Measurements from ENCODE around the gene SPOCK1.

SPOCK1 gene

GRCh38 chr5:137200906-137201700 is 298.0 kb downstream of the SPOCK1 start:
- Histone ChIP-seq H3K4me3 (ENCODE audit: low read depth in 1 of 2, low read length in 1 of 2) (no peak overlapping the region), H3K27me3 (no peaks in the 10 kb centered on the region), H3K4me1 (ENCODE audit: control insufficient read depth in 1 of 2, insufficient read depth in 1 of 2, low read depth in 1 of 2, low read length in 1 of 2) (no peaks in the 10 kb centered on the region), H3K36me3 (no peaks in the 10 kb centered on the region), H3K9me3 (no peaks in the 10 kb centered on the region), H3K27ac (no peak overlapping the region)
- TF ChIP-seq CTCF (IDR thresholded peaks at IDR 0.05): no peak

GRCh38 chr5:137199966-137200365 is 299.2 kb downstream of the SPOCK1 start:
- no peaks in the 10 kb centered on the region for H3K4me1 ChIP-seq (ENCODE audit: control insufficient read depth in 1 of 2, insufficient read depth in 1 of 2, low read depth in 1 of 2, low read length in 1 of 2)
- H3K27ac ChIP-seq: no peak overlapping the region
- no peaks in the 10 kb centered on the region for H3K9me3 ChIP-seq
- no peaks in the 10 kb centered on the region for H3K36me3 ChIP-seq
- no peaks in the 10 kb centered on the region for H3K27me3 ChIP-seq
- H3K4me3 ChIP-seq (ENCODE audit: low read depth in 1 of 2, low read length in 1 of 2): no peak overlapping the region
- TF ChIP-seq CTCF (IDR thresholded peaks at IDR 0.05): no peak

- no peaks in the 10 kb centered on the region for H3K9me3 ChIP-seq
- no peak overlapping the region for H3K4me3 ChIP-seq (ENCODE audit: low read depth in 1 of 2, low read length in 1 of 2)
- no peaks in the 10 kb centered on the region for H3K4me1 ChIP-seq (ENCODE audit: control insufficient read depth in 1 of 2, insufficient read depth in 1 of 2, low read depth in 1 of 2, low read length in 1 of 2)
- H3K27me3 ChIP-seq: no peaks in the 10 kb centered on the region
- no peaks in the 10 kb centered on the region for H3K36me3 ChIP-seq
- no peak for TF ChIP-seq CTCF (IDR thresholded peaks at IDR 0.05)
- H3K27ac ChIP-seq: no peak overlapping the region
These were observed 299.9 kb downstream of the SPOCK1 start for GRCh38 chr5:137199201-137199600.

- H3K9me3 ChIP-seq: no peaks in the 10 kb centered on the region
- no peaks in the 10 kb centered on the region for H3K4me1 ChIP-seq (ENCODE audit: control insufficient read depth in 1 of 2, insufficient read depth in 1 of 2, low read depth in 1 of 2, low read length in 1 of 2)
- H3K27ac ChIP-seq: no peak overlapping the region
- H3K27me3 ChIP-seq: no peaks in the 10 kb centered on the region
- TF ChIP-seq CTCF (IDR thresholded peaks at IDR 0.05): no peak
- H3K36me3 ChIP-seq: no peaks in the 10 kb centered on the region
- no peak overlapping the region for H3K4me3 ChIP-seq (ENCODE audit: low read depth in 1 of 2, low read length in 1 of 2)
These were observed 303.6 kb downstream of the SPOCK1 start for GRCh38 chr5:137195483-137195882.

GRCh38 chr5:137194300-137194699 is 304.8 kb downstream of the SPOCK1 start:
- Histone ChIP-seq H3K27ac (no peak overlapping the region), H3K4me3 (ENCODE audit: low read depth in 1 of 2, low read length in 1 of 2) (no peak overlapping the region), H3K27me3 (no peaks in the 10 kb centered on the region), H3K9me3 (no peaks in the 10 kb centered on the region), H3K36me3 (no peaks in the 10 kb centered on the region), H3K4me1 (ENCODE audit: control insufficient read depth in 1 of 2, insufficient read depth in 1 of 2, low read depth in 1 of 2, low read length in 1 of 2) (no peaks in the 10 kb centered on the region)
- TF ChIP-seq CTCF (IDR thresholded peaks at IDR 0.05): no peak
